B cell (primary cell): Measurements from ENCODE around the gene IFIT1B. TPM values are rescaled to one million over a fixed set of nuclear protein-coding genes. Genes with fewer than 3 reads are reported as not detected.
"Not testable (repeated sequence)": the region's sequence is repeated elsewhere in the genome, so short reads cannot be mapped to it uniquely, and the experiment has no call there.

Experiments used
- ATAC-seq: fragments of 200-7000 bp; cut with Tn5 transposase; one replicate; pipeline ENCODE4 v1.10.0; 2021; ENCODE audit warnings: low read depth, mild to moderate bottlenecking, moderate number of reproducible peaks, moderate library complexity
- CTCF ChIA-PET: fragments of 350-600 bp; sonication (Branson Sonifier 250); formaldehyde crosslinking; loops from one replicate; lab custom pipeline; 2021; ENCODE audit warnings: antibody characterized with exemption, inconsistent platforms; lab: Charles Lee
- POLR2A ChIA-PET: fragments of 350-600 bp; sonication (Branson Sonifier 250); formaldehyde crosslinking; loops from one replicate; lab custom pipeline; 2021; ENCODE audit warnings: antibody characterized with exemption; lab: Charles Lee
- DNase-seq: peaks from one replicate; pipeline ENCODE4 v3.0.0; 2013
- H2AFZ ChIP-seq: 2 replicates; pipeline ENCODE4 v1.6.1; 2012; ENCODE audit warnings: mild to moderate bottlenecking, low read depth, low read length; ENCODE audit not compliant: insufficient read depth, poor library complexity, severe bottlenecking
- H3K27ac ChIP-seq, 2 donors: 1 replicate in 1 of 2; 2 replicates in 1 of 2; pipeline ENCODE4 v1.5.1; 2012 to 2013; ENCODE audit warnings: low read length in 2 of 2, mild to moderate bottlenecking in 2 of 2, moderate library complexity in 1 of 2
- H3K27me3 ChIP-seq, 4 experiments: fragments of 200-600 bp in 1 of 4; sonication (generic) in 1 of 4; replicated peaks in 1 of 4; 1 replicate in 2 of 4; 2 replicates in 2 of 4; pipeline versions ENCODE4 v1.6.1 to v1.7.0; 2013 to 2016; ENCODE audit warnings: low read length in 3 of 4, mild to moderate bottlenecking in 2 of 4, mixed read lengths in 1 of 4, moderate library complexity in 1 of 4; ENCODE audit not compliant: insufficient read depth in 4 of 4, control insufficient read depth in 3 of 4; ENCODE audit errors: control extremely low read depth in 1 of 4
- H3K36me3 ChIP-seq, 2 experiments: replicated peaks in 1 of 2; 1 replicate in 1 of 2; 2 replicates in 1 of 2; pipeline versions ENCODE4 v1.6.1 to v1.7.1; 2013; ENCODE audit warnings: low read length in 1 of 2; ENCODE audit not compliant: insufficient read depth in 2 of 2, control insufficient read depth in 1 of 2; ENCODE audit errors: control extremely low read depth in 1 of 2, extremely low read depth in 1 of 2
- H3K4me1 ChIP-seq, 2 donors: fragments of 200-600 bp in 1 of 2; sonication (generic) in 1 of 2; 1 replicate in 1 of 2; 2 replicates in 1 of 2; pipeline versions ENCODE4 v1.5.1 to v1.6.1; 2013 to 2017; ENCODE audit warnings: low read length in 2 of 2; ENCODE audit not compliant: control insufficient read depth in 2 of 2, insufficient read depth in 2 of 2
- H3K4me2 ChIP-seq: replicated peaks from 2 replicates; pipeline ENCODE3; 2012; ENCODE audit warnings: mild to moderate bottlenecking, low read depth, low read length; ENCODE audit not compliant: poor library complexity, severe bottlenecking
- H3K4me3 ChIP-seq, 5 experiments: fragments of 200-600 bp in 1 of 5; sonication (generic) in 1 of 5; 1 replicate in 3 of 5; 2 replicates in 2 of 5; pipeline versions ENCODE4 v1.5.1 to v1.7.0; 2011 to 2016; ENCODE audit warnings: low read length in 4 of 5, mild to moderate bottlenecking in 4 of 5, low read depth in 2 of 5, control low read depth in 1 of 5, moderate library complexity in 1 of 5; ENCODE audit not compliant: insufficient read depth in 1 of 5; ENCODE audit errors: control extremely low read depth in 1 of 5, extremely low read depth in 1 of 5
- H3K79me2 ChIP-seq: fragments of 200-600 bp; sonication (generic); one replicate; pipeline ENCODE4 v1.6.0; 2016; ENCODE audit warnings: low read length; ENCODE audit not compliant: control insufficient read depth, insufficient read depth
- H3K9ac ChIP-seq: fragments of 200-600 bp; sonication (generic); 2 replicates; pipeline ENCODE4 v1.6.1; 2017; ENCODE audit warnings: mild to moderate bottlenecking, low read length, moderate library complexity
- H3K9me3 ChIP-seq, 3 donors: one replicate each; pipeline versions ENCODE4 v1.6.1 to v1.7.1; 2013; ENCODE audit warnings: low read length in 2 of 3; ENCODE audit not compliant: control insufficient read depth in 2 of 3, insufficient read depth in 1 of 3; ENCODE audit errors: control extremely low read depth in 1 of 3
- H4K20me1 ChIP-seq: 2 replicates; pipeline ENCODE4 v1.6.0; 2012; ENCODE audit warnings: mild to moderate bottlenecking, low read length; ENCODE audit not compliant: insufficient read depth, control insufficient read depth, poor library complexity, severe bottlenecking
- H3K27ac Mint-ChIP-seq: one replicate; pipeline ENCODE4 v1.8.0; 2021; ENCODE audit warnings: mixed read lengths
- H3K27me3 Mint-ChIP-seq: one replicate; pipeline ENCODE4 v1.8.0; 2021; ENCODE audit warnings: mixed read lengths
- H3K4me1 Mint-ChIP-seq: one replicate; pipeline ENCODE4 v1.8.0; 2021; ENCODE audit warnings: mixed read lengths
- H3K4me3 Mint-ChIP-seq: one replicate; pipeline ENCODE4 v1.8.0; 2021; ENCODE audit warnings: mixed read lengths
- H3K9me3 Mint-ChIP-seq: one replicate; pipeline ENCODE4 v1.8.0; 2022; ENCODE audit warnings: mixed read lengths; ENCODE audit not compliant: insufficient read depth
- EZH2 ChIP-seq: IDR thresholded peaks from 2 replicates; pipeline ENCODE4 v1.6.1; 2012; ENCODE audit warnings: borderline replicate concordance, low read depth, mild to moderate bottlenecking, moderate library complexity, low read length; ENCODE audit not compliant: insufficient read depth, poor library complexity, severe bottlenecking
- WGBS: methylation state at CpG from one replicate; pipeline ENCODE4 v1.1.5; 2013; ENCODE audit warnings: missing lambda C conversion rate; ENCODE audit not compliant: insufficient coverage; 5-methylcytosine and 5-hydroxymethylcytosine counted together
- intact Hi-C: fragments of 100-400 bp; cut with micrococcal nuclease; formaldehyde crosslinking; loops from one replicate; pipeline ENCODE4 v1.10.0; 2022
- polyA plus RNA-seq: library from polyadenylated mRNA; depleted of rRNA; stranded (reverse); fragments of >200 nt; gene quantifications from 2 replicates; pipeline ENCODE4 v1.2.3, GENCODE V29; 2012
- total RNA-seq, 2 donors: library from RNA; stranded (reverse); fragments of 120-200 nt in 1 of 2; gene quantifications; 1 replicate in 1 of 2; 2 replicates in 1 of 2; pipeline versions ENCODE4 v1.2.3 to v1.2.4, GENCODE V29; 2013 to 2022
- TF ChIP-seq, protein P1 (sequence below): fragments of 200-600 bp; IDR thresholded peaks from one replicate; pipeline ENCODE4 v1.8.0; 2022; ENCODE audit warnings: antibody characterized with exemption, mild to moderate bottlenecking

Gene IFIT1B
- total and polyA plus RNA-seq, 2 donors (not counting 1 experiment from before 2014, with no cell fraction given) = not detected

- ChIA-PET POLR2A (no interaction called here), CTCF (no interaction called here)
- peaks cover 56% of the 10 kb centered on the region for H3K4me1 Mint-ChIP-seq
- Histone ChIP-seq H3K36me3 (no peaks in the 10 kb centered on the region), H3K4me2 (no peak overlapping the region), H2AFZ (no peak overlapping the region), H3K4me3 (no peak overlapping the region), H3K9me3 (no peaks in the 10 kb centered on the region), H3K9ac (no peak overlapping the region), H3K4me1 (peaks cover 45 to 64% of the 10 kb centered on the region in 2 donors), H3K27me3 (no peaks in the 10 kb centered on the region), H4K20me1 (no peaks in the 10 kb centered on the region), H3K79me2 (peaks cover 18% of the 10 kb centered on the region), H3K27ac (peak overlapping the region in 1 of 2 donors; percentile 72)
- 100% methylated on average over 1 of the region's 2 CpGs for WGBS
- H3K27ac Mint-ChIP-seq = peak overlapping the region; percentile 71
- H3K27me3 Mint-ChIP-seq = no peaks in the 10 kb centered on the region
- no peaks in the 10 kb centered on the region for H3K9me3 Mint-ChIP-seq
- intact Hi-C loops = no loop called here
- ATAC-seq (no peak), DNase-seq (no peak)
- TF ChIP-seq EZH2 = no peak
- TF ChIP-seq, protein P1, sequence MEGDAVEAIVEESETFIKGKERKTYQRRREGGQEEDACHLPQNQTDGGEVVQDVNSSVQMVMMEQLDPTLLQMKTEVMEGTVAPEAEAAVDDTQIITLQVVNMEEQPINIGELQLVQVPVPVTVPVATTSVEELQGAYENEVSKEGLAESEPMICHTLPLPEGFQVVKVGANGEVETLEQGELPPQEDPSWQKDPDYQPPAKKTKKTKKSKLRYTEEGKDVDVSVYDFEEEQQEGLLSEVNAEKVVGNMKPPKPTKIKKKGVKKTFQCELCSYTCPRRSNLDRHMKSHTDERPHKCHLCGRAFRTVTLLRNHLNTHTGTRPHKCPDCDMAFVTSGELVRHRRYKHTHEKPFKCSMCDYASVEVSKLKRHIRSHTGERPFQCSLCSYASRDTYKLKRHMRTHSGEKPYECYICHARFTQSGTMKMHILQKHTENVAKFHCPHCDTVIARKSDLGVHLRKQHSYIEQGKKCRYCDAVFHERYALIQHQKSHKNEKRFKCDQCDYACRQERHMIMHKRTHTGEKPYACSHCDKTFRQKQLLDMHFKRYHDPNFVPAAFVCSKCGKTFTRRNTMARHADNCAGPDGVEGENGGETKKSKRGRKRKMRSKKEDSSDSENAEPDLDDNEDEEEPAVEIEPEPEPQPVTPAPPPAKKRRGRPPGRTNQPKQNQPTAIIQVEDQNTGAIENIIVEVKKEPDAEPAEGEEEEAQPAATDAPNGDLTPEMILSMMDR = no peak
- no peak overlapping the region for H3K4me3 Mint-ChIP-seq
Measured at GRCh38 chr10:89329151-89329550, 48.7 kb upstream of the IFIT1B start.

- H3K4me2 ChIP-seq, intact Hi-C loops, H3K4me3 Mint-ChIP-seq, ATAC-seq, H3K9me3 ChIP-seq, POLR2A ChIA-PET, H4K20me1 ChIP-seq, H3K27me3 ChIP-seq, H2AFZ ChIP-seq, DNase-seq, H3K27me3 Mint-ChIP-seq, H3K4me3 ChIP-seq, H3K36me3 ChIP-seq, H3K9me3 Mint-ChIP-seq, H3K9ac ChIP-seq: not testable (repeated sequence)
- WGBS = 83% methylated on average over 2 of the region's 3 CpGs
- H3K27ac Mint-ChIP-seq = peak overlapping the region; percentile 78
- Histone ChIP-seq H3K27ac (peak overlapping the region in 1 of 2 donors; percentile 91), H3K79me2 (peaks cover 23% of the 10 kb centered on the region), H3K4me1 (peaks cover 46 to 72% of the 10 kb centered on the region in 2 donors)
- CTCF ChIA-PET = interaction anchor here (1.5 kb wide), 1 partner anchor 28 kb away, joined by 4 read pairs; the partner anchor contains the start of gene IFIT2
- peaks cover 57% of the 10 kb centered on the region for H3K4me1 Mint-ChIP-seq
Measured at GRCh38 chr10:89330014-89330413, 47.8 kb upstream of the IFIT1B start.
